SK-N-SH treated with all-trans-retinoic acid at 6 μM for 48 hours (cell line): Measurements from ENCODE around the gene ZFP14.

ENCODE experiments used
- SNAI2 ChIP-seq: fragments of 250-450 bp; sonication (Bioruptor Pico); IDR thresholded peaks from 2 replicates; pipeline ENCODE4 v1.5.0; 2020; ENCODE audit warnings: mild to moderate bottlenecking, moderate library complexity
- ZFP3 ChIP-seq: fragments of 250-450 bp; sonication (Bioruptor Pico); IDR thresholded peaks from 2 replicates; pipeline ENCODE4 v1.5.0; 2020; ENCODE audit warnings: mild to moderate bottlenecking, moderate library complexity
- TF ChIP-seq, protein P1 (sequence below): fragments of 250-450 bp; sonication (Bioruptor Pico); IDR thresholded peaks from 2 replicates; pipeline ENCODE4 v1.8.0; 2020; ENCODE audit warnings: mild to moderate bottlenecking, moderate library complexity, borderline replicate concordance

DNA sequence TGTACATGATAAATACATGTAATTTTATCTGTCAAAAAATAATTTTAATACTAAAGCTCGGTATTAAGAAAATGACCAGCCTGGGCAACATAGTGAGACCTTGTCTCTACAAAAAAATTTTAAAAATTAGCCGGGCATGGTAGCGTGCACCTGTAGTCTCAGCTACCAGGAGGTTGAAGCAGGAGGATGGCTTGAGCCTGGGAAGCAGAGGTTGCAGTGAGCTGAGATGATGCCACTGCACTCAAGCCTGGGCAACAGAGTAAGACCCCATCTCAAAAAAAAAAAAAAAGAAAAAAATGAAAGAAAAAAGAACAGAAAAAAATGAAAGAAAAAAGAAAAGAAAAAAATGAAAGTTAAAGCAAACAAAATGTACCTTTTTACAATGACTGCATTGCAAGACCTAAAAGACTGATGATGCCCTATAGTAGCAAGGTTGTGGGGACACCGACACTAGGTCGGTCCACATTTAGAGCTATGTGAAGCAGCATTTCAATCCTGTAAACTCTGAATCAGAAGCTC, 5.3 kb downstream of the ZFP14 start:
- no peak for TF ChIP-seq SNAI2 (CRISPR knock-in tag)
- no peak for TF ChIP-seq ZFP3 (CRISPR knock-in tag)
- TF ChIP-seq, protein P1, sequence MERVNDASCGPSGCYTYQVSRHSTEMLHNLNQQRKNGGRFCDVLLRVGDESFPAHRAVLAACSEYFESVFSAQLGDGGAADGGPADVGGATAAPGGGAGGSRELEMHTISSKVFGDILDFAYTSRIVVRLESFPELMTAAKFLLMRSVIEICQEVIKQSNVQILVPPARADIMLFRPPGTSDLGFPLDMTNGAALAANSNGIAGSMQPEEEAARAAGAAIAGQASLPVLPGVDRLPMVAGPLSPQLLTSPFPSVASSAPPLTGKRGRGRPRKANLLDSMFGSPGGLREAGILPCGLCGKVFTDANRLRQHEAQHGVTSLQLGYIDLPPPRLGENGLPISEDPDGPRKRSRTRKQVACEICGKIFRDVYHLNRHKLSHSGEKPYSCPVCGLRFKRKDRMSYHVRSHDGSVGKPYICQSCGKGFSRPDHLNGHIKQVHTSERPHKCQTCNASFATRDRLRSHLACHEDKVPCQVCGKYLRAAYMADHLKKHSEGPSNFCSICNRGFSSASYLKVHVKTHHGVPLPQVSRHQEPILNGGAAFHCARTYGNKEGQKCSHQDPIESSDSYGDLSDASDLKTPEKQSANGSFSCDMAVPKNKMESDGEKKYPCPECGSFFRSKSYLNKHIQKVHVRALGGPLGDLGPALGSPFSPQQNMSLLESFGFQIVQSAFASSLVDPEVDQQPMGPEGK (CRISPR knock-in tag), result no peak
